Psoas muscle (tissue), 8 donors: ENCODE results near the gene SLC9A2. TPM values are rescaled to one million over a fixed set of nuclear protein-coding genes. Genes with fewer than 3 reads are reported as not detected.

Experiments used
- ATAC-seq, 4 donors: fragments of 200-7000 bp; cut with Tn5 transposase; one replicate each; pipeline ENCODE4 v1.9.1; 2020; ENCODE audit warnings: moderate library complexity in 3 of 4, mild to moderate bottlenecking in 2 of 4
- DNase-seq, 2 donors: peaks; one replicate each; pipeline ENCODE4 v3.0.0-alpha.2; 2020
- H3K27ac ChIP-seq: fragments of 200-600 bp; one replicate; pipeline ENCODE4 v1.8.0; 2022
- H3K27me3 ChIP-seq, 3 donors: fragments of 200-600 bp in 1 of 3; one replicate each; pipeline versions ENCODE4 v1.6.1 to v1.8.0; 2013 to 2022; ENCODE audit warnings: low read length in 2 of 3, mild to moderate bottlenecking in 2 of 3, moderate library complexity in 1 of 3; ENCODE audit not compliant: insufficient read depth in 3 of 3
- H3K36me3 ChIP-seq, 2 donors: fragments of 200-600 bp in 1 of 2; one replicate each; pipeline versions ENCODE4 v1.6.1 to v1.8.0; 2013 to 2022; ENCODE audit warnings: low read depth in 1 of 2, mild to moderate bottlenecking in 1 of 2, moderate library complexity in 1 of 2; ENCODE audit not compliant: insufficient read depth in 1 of 2
- H3K4me1 ChIP-seq: fragments of 200-600 bp; one replicate; pipeline ENCODE4 v1.8.0; 2022
- H3K4me3 ChIP-seq: fragments of 200-600 bp; one replicate; pipeline ENCODE4 v1.8.0; 2022; ENCODE audit warnings: mild to moderate bottlenecking
- H3K9me3 ChIP-seq: fragments of 200-600 bp; one replicate; pipeline ENCODE4 v1.8.0; 2022
- whole genome bisulfite sequencing, 3 donors: extraction: QIAGEN DNeasy Blood & Tissue Kit; methylation state at CpG; one replicate each; pipeline versions ENCODE4 v1.1.6 to v1.1.7; 2013; 5-methylcytosine and 5-hydroxymethylcytosine counted together
- intact Hi-C, 2 donors: fragments of 100-400 bp; cut with DNase I; formaldehyde crosslinking; loops; one replicate each; pipeline versions ENCODE4 v1.11.0 to v1.14.2; 2022
- polyA plus RNA-seq, 3 donors: library from polyadenylated mRNA; stranded (reverse); fragments of 200-250 nt; gene quantifications; one replicate each; pipeline ENCODE4 v1.2.3, GENCODE V29; 2013
- total RNA-seq, 4 donors: library from RNA; stranded (reverse); fragmentation: NEBNext Ultra II Directional in 2 of 4; extraction: Animal tissue kit (Norgen Biotek cat#: 25700) in 2 of 4; gene quantifications; one replicate each; pipeline versions ENCODE4 v1.2.1 to v1.2.4, GENCODE V29; 2021 to 2023
- TF ChIP-seq, protein P1 (sequence below): fragments of 200-600 bp; IDR thresholded peaks from one replicate; pipeline ENCODE4 v1.8.0; 2022; ENCODE audit warnings: antibody characterized with exemption
- donor health status: healthy with polysubstance abuse.
- donor health status: DM: no; HTN: no; CAD: no; lungs with moderate emphysema.
- donor health status: Bipolar disorder and iron deficiency.
- donor health status: healthy.
- donor health status: DM: yes; HTN: yes; CAD: no.
- donor health status: DM: no; HTN: no; CAD: no.
- donor health status: DM: no; HTN: no; CAD: no.
- donor health status: DM: yes; HTN: yes; CAD: no.

The SLC9A2 gene
- total and polyA plus RNA-seq, 7 donors, result 0.81 to 9.3 (median 6.3) TPM

- 74 to 83% (median 79%) methylated on average over 2 of the region's 2 CpGs for WGBS, 3 donors
- no peaks in the 10 kb centered on the region for H3K36me3 ChIP-seq
- TF ChIP-seq, protein P1, sequence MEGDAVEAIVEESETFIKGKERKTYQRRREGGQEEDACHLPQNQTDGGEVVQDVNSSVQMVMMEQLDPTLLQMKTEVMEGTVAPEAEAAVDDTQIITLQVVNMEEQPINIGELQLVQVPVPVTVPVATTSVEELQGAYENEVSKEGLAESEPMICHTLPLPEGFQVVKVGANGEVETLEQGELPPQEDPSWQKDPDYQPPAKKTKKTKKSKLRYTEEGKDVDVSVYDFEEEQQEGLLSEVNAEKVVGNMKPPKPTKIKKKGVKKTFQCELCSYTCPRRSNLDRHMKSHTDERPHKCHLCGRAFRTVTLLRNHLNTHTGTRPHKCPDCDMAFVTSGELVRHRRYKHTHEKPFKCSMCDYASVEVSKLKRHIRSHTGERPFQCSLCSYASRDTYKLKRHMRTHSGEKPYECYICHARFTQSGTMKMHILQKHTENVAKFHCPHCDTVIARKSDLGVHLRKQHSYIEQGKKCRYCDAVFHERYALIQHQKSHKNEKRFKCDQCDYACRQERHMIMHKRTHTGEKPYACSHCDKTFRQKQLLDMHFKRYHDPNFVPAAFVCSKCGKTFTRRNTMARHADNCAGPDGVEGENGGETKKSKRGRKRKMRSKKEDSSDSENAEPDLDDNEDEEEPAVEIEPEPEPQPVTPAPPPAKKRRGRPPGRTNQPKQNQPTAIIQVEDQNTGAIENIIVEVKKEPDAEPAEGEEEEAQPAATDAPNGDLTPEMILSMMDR, result no peak
Observed at GRCh38 chr2:102582845-102583244, 36.5 kb upstream of the SLC9A2 start.

DNA sequence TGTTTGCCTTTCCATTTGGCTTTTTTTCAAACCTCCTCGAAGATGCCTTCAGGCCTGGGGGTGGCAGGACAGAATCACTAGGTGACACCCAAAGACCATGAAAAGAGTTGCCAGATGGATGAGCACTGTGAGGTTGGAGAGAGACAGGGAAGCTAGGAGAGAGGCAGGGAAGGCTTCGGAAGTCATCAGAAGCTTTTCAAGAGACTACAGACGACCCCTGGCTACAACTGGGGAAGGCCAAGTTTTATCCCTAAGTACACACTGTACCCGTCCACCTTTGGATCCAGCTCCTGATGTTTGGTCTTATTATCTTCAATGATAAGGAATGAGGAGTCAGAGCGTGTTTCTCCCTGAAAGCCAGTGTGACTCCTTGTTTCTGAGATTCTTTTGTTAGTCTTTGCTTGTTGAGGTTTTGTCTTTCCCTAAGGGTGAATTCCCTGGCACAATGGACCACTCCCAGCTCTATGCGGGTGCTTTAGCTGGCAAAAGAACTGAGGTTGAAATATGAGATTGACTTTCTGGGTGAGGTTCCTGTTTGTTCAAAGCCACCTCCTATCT, 33.4 kb upstream of the SLC9A2 start:
- DNase-seq (no peak), ATAC-seq (no peak)
- no peaks in the 10 kb centered on the region for H3K27me3 ChIP-seq
- H3K4me1 ChIP-seq, result peaks cover 3% of the 10 kb centered on the region
- H3K27ac ChIP-seq, result no peak overlapping the region
- H3K4me3 ChIP-seq, result no peak overlapping the region
- intact Hi-C loops, result no loop called here
- TF ChIP-seq, protein P1, result no peak
- no peaks in the 10 kb centered on the region for H3K9me3 ChIP-seq
- no peaks in the 10 kb centered on the region for H3K36me3 ChIP-seq
- 64 to 78% (median 74%) methylated on average over 6 of the region's 6 CpGs for WGBS, 3 donors

More at GRCh38 chr2:102582845-102583244, 36.5 kb upstream of the SLC9A2 start:
- DNase-seq (no peak), ATAC-seq (no peak)
- Histone ChIP-seq H3K4me3 (no peak overlapping the region), H3K27ac (no peak overlapping the region), H3K9me3 (no peaks in the 10 kb centered on the region), H3K4me1 (no peaks in the 10 kb centered on the region), H3K27me3 (no peaks in the 10 kb centered on the region)
- intact Hi-C loops, result no loop called here

DNA sequence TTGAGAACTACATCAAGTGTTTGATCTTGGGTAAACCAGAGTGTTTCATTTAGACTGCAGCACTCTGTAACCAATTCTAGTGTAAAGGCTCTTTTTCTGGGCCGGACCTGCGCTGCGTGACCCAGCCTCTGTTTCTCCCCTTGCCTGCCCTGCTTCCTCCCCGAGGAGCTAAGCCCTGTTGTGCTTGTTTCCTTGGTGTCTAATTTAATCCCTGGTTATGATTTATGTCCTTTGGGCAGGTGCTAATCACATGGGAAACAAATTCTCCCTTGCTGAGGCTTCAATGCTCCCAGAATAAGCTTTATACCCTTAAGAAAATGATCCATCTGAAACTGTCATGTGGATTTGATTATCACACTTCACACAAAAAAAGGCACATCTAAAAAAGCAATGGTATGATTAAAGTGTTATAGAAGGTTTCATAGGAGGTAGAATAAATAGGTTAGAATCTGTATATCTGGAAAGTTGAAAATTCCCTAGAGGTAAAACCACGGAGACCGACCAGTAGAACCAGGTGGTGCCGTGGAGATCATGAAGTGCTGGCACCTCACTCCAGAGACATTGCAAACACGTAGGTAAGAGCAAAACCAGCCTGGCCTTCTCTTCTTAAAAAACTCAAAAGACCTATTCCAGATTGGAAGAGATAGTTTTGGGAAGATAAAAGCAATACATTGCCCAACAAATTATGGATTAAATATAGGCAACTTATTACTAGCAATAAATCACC, 31.0 kb upstream of the SLC9A2 start:
- Histone ChIP-seq H3K4me3 (no peak overlapping the region), H3K36me3 (no peaks in the 10 kb centered on the region), H3K27ac (no peak overlapping the region), H3K27me3 (peaks cover 0 to 2% (median 0%) of the 10 kb centered on the region in 3 donors), H3K9me3 (no peaks in the 10 kb centered on the region), H3K4me1 (peaks cover 3% of the 10 kb centered on the region)
- DNase-seq, result no peak
- intact Hi-C loops, result no loop called here
- ATAC-seq, result peak in 3 of 4 donors; percentile 61 to 76 (median 62)
- 39 to 69% (median 39%) methylated on average over 8 of the region's 8 CpGs for WGBS, 3 donors
- TF ChIP-seq, protein P1, result no peak

DNA sequence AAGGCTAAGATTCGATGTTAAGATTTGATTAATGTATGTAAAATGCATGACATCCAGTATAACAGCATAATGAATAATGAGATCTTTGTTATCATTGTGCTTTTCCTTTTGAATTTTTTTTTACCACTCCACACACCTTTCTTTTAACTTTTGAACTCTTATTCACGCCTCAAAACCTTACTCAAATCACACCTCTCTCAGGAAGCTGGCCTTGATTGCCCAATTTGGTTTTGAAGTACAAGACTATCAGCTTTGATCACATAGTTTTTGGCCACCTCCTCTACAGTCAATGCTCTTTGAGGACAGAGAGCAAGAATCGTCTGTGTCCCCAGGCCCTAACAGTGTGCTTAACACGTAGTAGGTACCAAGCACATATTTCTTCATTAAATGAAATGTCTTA, 29.9 kb upstream of the SLC9A2 start:
- no peak for ATAC-seq
- 69 to 79% (median 75%) methylated on average over 4 of the region's 4 CpGs for WGBS, 3 donors
- Histone ChIP-seq H3K4me1 (peaks cover 3% of the 10 kb centered on the region), H3K27me3 (peaks cover 0 to 2% (median 0%) of the 10 kb centered on the region in 3 donors), H3K36me3 (no peaks in the 10 kb centered on the region), H3K9me3 (no peaks in the 10 kb centered on the region), H3K27ac (no peak overlapping the region), H3K4me3 (no peak overlapping the region)
- TF ChIP-seq, protein P1, result no peak
- intact Hi-C loops, result no loop called here
- DNase-seq, result no peak
